22Rv1 (cell line): Measurements from ENCODE around the gene OPHN1.
"Not testable (repeated sequence)": the region's sequence is repeated elsewhere in the genome, so short reads cannot be mapped to it uniquely, and the experiment has no call there.

Experiments used
- H3K27ac ChIP-seq: fragments of 450-650 bp; 2 replicates; pipeline ENCODE4 v1.5.1; 2017
- ZFX ChIP-seq: fragments of 450-650 bp; IDR thresholded peaks from 2 replicates; pipeline ENCODE4 v1.6.1; 2017; ENCODE audit warnings: antibody characterized with exemption, borderline replicate concordance
- TF ChIP-seq, protein P1 (sequence below): fragments of 450-650 bp; IDR thresholded peaks from 2 replicates; pipeline ENCODE4 v1.5.1; 2017; ENCODE audit warnings: mild to moderate bottlenecking

OPHN1 gene

DNA sequence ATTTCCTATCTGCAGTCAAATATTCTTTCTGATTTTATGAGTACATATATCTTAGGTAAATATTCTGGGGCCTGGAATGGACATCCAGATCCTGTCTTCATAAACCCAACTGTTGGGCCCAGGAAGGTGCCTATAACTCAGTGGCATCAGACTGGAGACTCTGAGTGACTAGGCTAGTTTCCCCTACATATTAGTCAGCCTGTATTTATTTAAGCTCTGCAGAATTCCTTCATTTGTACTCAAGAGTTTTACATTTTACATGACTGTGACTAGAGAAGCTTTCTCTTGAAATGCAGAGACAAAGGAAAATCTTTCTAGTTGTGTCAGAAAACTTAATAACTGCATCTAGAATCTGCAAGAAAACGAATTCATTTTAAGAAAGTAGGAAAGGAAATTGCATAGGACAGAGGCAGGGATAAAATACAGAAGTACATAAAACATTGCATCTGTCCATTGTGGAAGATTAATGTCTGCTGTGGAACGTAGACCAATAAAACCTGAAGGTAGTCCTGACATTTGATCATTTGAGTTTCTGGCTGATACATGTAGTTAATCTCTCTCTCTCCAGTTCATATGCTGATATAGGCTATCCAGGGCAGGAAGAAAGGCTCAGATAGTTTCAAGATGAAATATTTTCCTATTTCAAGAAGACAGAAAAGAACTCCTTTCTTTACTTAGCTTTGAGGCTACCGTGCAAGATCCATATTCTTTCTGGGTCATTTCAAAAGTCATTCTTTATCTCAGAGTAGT is 78.2 kb downstream of the OPHN1 start:
- H3K27ac ChIP-seq = peak overlapping the region; percentile 46
- TF ChIP-seq ZFX = no peak
- TF ChIP-seq, protein P1, sequence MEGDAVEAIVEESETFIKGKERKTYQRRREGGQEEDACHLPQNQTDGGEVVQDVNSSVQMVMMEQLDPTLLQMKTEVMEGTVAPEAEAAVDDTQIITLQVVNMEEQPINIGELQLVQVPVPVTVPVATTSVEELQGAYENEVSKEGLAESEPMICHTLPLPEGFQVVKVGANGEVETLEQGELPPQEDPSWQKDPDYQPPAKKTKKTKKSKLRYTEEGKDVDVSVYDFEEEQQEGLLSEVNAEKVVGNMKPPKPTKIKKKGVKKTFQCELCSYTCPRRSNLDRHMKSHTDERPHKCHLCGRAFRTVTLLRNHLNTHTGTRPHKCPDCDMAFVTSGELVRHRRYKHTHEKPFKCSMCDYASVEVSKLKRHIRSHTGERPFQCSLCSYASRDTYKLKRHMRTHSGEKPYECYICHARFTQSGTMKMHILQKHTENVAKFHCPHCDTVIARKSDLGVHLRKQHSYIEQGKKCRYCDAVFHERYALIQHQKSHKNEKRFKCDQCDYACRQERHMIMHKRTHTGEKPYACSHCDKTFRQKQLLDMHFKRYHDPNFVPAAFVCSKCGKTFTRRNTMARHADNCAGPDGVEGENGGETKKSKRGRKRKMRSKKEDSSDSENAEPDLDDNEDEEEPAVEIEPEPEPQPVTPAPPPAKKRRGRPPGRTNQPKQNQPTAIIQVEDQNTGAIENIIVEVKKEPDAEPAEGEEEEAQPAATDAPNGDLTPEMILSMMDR = no peak

DNA sequence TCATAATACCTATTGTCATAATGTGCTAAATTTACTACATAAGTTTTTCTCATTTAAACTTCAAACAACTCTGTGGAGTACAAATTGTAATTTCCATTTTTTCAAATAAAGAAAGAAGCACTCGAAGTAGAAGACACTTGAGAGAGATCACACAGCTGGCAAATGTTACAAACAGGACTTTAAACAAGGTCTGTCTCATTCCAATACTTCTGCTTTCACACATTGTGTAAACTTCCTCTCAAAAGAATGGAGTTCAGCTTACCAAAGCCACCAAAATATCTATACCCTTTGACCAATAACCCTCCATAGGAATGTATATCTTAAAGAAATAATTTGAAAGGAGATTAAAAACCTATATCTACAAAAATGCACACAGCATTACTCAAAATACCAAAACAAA is 88.3 kb downstream of the OPHN1 start:
- H3K27ac ChIP-seq = no peak overlapping the region
- no peak for TF ChIP-seq ZFX
- TF ChIP-seq, protein P1 = no peak

DNA sequence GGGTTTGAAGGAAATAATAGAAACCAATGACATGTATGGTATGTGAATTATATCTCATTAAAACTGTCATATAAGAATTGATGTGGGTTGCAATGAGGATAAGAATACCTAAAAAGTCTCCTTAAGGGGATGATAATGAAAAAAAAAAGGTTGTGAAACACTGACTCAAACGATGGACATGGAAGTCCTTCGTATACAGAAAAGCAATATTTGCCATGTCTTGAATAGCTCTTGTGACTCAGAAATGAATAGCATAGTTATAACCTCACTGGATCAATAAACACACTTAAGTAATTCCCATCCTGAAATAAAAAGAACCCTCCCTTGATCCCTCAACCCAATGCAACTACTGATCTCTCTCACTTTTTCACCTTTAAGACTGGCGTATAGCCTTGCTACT is 89.7 kb downstream of the OPHN1 start:
- H3K27ac ChIP-seq = no peak overlapping the region
- TF ChIP-seq, protein P1 = no peak
- TF ChIP-seq ZFX = no peak

DNA sequence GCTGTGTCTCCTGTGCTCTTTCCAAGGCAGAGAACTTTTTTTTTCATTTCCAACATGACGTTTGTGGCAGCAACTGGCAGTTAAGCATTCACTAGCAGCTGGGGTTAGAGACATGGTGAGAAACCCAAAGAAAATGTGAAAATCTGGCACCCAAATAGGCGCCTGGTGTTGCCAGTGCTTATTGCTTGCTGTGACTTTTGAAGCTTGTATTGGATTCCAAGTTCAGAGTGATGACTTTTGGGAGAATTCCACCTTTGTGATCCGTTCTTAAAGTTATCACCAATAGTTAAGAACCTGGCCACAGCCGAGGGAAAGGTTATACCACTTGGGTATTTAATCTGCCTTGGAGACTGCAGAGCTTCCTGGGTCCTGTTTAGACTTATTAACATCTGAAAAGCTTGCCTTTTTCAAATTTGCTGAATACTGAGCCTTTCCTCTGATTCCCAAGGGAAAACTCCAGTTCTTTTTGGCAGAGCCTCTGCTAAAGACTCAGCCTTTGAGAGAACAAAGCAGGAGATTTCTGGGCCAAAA is 101.0 kb downstream of the OPHN1 start:
- H3K27ac ChIP-seq = peak overlapping the region; percentile 15; the same call in 1 of the 2 replicates
- TF ChIP-seq ZFX = no peak
- TF ChIP-seq, protein P1 = no peak

DNA sequence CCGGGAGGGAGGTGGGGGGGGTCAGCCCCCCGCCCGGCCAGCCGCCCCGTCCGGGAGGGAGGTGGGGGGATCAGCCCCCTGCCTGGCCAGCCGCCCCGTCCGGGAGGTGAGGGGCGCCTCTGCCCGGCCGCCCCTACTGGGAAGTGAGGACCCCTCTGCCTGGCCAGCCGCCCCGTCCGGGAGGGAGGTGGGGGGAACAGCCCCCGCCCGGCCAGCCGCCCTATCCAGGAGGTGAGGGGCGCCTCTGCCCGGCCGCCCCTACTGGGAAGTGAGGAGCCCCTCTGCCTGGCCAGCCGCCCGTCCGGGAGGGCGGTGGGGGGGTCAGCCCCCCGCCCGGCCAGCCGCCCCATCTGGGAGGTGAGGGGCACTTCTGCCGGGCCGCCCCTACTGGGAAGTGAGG is 106.5 kb downstream of the OPHN1 start:
- H3K27ac ChIP-seq = not testable (repeated sequence)

DNA sequence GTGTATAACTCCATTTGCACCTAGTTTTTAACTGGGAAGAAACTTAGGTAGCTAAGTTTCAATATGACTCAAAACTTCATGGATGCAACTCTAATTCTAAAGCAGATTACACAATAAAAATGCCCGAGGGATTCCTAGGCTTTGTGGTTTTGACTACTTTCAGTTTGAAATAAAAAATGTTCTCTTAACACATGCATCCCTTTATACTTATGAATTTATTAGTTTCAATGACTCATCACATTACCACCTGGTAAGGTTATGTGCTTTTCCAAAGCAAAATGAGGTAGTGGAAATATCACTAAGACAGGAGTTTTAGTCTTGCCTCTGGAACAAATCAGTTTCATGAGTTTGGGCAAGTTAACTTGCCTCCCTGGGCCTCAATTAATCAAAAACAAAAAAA is 125.5 kb downstream of the OPHN1 start:
- H3K27ac ChIP-seq = no peak overlapping the region
- no peak for TF ChIP-seq ZFX
- TF ChIP-seq, protein P1 = no peak

GRCh38 chrX:68304602-68305001 is 128.7 kb downstream of the OPHN1 start:
- TF ChIP-seq ZFX = no peak
- TF ChIP-seq, protein P1 = no peak
- no peak overlapping the region for H3K27ac ChIP-seq

GRCh38 chrX:68299898-68300297 is 133.4 kb downstream of the OPHN1 start:
- no peak for TF ChIP-seq ZFX
- TF ChIP-seq, protein P1 = no peak
- no peak overlapping the region for H3K27ac ChIP-seq
